ENCODE results near the gene GID8. TPM values are rescaled to one million over a fixed set of nuclear protein-coding genes. Genes with fewer than 3 reads are reported as not detected.

Gene GID8
- total and polyA plus RNA-seq, 2 of the 13 experiments (the other 11 are each of a cell fraction or from before 2014, with no cell fraction given) = 39.6 to 59.8 TPM

DNA sequence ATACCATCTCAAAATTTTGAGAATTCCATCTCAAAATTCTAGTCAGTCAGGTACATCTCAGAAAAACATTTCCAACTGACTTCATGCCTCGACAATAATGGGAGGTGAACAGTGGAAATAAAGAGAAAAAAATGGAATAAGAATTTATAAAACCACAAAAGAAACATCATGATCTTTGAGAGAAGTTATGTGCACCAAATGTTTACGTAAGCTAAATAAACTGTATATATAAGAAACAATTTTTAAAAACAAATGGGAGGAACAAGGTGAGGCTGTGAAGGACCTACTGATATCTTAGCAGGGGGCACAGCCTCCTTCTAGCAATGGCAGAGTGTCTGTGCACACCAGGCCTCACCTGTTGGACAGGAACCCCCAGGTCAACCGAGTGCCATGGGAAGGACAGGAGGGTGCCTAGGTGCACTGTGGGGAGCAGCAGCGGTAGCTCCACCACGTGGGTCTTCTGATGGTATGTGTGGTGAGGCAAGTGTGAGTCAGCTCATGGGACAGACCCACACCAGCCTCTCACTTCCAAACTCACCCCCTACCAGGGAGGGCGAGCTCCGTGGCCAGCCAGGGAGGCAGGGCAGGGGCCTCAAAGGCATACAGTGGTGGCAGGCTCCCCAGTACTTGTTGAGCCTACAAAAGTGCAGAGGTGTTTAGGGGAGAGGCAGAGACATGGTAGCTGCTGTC lies 34.9 kb upstream of the GID8 start (continued):
- TF ChIP-seq, protein P1, sequence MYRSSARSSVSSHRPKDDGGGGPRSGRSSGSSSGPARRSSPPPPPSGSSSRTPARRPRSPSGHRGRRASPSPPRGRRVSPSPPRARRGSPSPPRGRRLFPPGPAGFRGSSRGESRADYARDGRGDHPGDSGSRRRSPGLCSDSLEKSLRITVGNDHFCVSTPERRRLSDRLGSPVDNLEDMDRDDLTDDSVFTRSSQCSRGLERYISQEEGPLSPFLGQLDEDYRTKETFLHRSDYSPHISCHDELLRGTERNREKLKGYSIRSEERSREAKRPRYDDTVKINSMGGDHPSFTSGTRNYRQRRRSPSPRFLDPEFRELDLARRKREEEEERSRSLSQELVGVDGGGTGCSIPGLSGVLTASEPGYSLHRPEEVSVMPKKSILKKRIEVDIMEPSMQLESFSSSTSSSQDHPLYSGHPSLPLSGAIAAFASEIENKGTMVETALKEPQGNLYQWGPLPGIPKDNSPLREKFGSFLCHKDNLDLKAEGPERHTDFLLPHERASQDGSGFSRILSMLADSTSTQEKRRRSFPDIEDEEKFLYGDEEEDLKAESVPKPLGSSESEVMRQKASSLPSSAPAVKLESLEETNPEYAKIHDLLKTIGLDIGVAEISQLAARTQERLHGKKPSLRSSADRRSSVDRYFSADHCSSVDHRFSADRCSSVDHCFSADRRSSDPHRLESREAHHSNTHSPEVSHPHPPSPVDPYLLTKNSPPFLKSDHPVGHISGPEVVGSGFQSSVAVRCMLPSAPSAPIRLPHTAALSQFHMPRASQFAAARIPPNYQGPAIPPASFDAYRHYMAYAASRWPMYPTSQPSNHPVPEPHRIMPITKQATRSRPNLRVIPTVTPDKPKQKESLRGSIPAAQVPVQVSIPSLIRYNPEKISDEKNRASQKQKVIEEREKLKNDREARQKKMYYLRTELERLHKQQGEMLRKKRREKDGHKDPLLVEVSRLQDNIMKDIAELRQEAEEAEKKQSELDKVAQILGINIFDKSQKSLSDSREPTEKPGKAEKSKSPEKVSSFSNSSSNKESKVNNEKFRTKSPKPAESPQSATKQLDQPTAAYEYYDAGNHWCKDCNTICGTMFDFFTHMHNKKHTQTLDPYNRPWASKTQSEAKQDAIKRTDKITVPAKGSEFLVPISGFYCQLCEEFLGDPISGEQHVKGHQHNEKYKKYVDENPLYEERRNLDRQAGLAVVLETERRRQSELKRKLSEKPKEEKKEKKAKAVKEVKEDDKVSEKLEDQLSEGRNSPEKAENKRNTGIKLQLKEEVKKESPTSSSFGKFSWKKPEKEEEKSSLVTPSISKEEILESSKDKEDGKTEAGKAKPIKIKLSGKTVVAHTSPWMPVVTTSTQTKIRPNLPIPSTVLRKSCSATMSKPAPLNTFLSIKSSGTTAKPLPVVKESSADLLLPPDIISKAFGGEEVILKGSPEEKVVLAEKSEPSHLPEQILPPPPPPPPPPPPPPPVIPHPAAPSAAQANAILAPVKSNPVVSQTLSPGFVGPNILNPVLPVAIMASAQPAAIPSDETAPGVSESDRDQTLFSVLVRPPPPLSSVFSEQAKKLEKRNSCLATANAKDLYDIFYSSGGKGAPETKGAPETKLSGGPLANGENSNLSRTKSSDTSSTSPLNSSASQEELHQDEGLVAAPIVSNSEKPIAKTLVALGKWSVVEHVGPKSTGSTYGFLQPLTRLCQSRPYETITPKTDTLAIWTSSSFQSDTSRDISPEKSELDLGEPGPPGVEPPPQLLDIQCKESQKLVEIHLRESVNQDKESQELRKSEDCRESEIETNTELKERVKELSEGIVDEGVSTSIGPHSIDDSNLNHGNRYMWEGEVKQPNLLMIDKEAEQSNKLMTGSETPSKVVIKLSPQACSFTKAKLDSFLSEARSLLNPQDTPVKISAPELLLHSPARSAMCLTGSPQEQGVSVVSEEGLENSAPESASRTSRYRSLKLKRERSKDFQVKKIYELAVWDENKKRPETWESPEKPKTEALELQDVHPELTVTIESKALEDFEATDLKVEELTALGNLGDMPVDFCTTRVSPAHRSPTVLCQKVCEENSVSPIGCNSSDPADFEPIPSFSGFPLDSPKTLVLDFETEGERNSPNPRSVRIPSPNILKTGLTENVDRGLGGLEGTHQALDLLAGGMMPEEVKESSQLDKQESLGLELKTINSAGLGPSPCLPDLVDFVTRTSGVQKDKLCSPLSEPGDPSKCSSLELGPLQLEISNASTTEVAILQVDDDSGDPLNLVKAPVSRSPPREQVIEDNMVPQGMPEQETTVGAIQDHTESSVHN (CRISPR knock-in tag; IDR thresholded peaks at IDR 0.05) = 0 out of 2 replicates have a peak, but pooled peaks have one; percentile 32
- TF ChIP-seq ZNF598 (CRISPR knock-in tag; IDR thresholded peaks at IDR 0.05; ENCODE audit: borderline replicate concordance) (no peak), SIX1 (CRISPR knock-in tag; IDR thresholded peaks at IDR 0.05; ENCODE audit: borderline replicate concordance) (no peak), POLR2A (IDR thresholded peaks at IDR 0.05; ENCODE audit: insufficient read depth in 1 of 2, low read depth in 2 of 2, low read length in 2 of 2) (peak; percentile 33 to 40; a peak in 1 of 4 replicates), ZSCAN12 (CRISPR knock-in tag; IDR thresholded peaks at IDR 0.05) (no peak), POLR2G (IDR thresholded peaks at IDR 0.05; ENCODE audit: low read depth, low read length) (no peak; the same call in 1 of the 2 replicates), YEATS4 (CRISPR knock-in tag; IDR thresholded peaks at IDR 0.05; ENCODE audit: borderline replicate concordance) (no peak)
- TF ChIP-seq, protein P2, sequence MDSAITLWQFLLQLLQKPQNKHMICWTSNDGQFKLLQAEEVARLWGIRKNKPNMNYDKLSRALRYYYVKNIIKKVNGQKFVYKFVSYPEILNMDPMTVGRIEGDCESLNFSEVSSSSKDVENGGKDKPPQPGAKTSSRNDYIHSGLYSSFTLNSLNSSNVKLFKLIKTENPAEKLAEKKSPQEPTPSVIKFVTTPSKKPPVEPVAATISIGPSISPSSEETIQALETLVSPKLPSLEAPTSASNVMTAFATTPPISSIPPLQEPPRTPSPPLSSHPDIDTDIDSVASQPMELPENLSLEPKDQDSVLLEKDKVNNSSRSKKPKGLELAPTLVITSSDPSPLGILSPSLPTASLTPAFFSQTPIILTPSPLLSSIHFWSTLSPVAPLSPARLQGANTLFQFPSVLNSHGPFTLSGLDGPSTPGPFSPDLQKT (CRISPR knock-in tag; IDR thresholded peaks at IDR 0.05; ENCODE audit: borderline replicate concordance) = no peak
- TF ChIP-seq, protein P3, sequence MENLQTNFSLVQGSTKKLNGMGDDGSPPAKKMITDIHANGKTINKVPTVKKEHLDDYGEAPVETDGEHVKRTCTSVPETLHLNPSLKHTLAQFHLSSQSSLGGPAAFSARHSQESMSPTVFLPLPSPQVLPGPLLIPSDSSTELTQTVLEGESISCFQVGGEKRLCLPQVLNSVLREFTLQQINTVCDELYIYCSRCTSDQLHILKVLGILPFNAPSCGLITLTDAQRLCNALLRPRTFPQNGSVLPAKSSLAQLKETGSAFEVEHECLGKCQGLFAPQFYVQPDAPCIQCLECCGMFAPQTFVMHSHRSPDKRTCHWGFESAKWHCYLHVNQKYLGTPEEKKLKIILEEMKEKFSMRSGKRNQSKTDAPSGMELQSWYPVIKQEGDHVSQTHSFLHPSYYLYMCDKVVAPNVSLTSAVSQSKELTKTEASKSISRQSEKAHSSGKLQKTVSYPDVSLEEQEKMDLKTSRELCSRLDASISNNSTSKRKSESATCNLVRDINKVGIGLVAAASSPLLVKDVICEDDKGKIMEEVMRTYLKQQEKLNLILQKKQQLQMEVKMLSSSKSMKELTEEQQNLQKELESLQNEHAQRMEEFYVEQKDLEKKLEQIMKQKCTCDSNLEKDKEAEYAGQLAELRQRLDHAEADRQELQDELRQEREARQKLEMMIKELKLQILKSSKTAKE (CRISPR knock-in tag; IDR thresholded peaks at IDR 0.05; ENCODE audit: borderline replicate concordance) = 0 out of 2 replicates have a peak, but pooled peaks have one; percentile 51
- TF ChIP-seq, protein P4, sequence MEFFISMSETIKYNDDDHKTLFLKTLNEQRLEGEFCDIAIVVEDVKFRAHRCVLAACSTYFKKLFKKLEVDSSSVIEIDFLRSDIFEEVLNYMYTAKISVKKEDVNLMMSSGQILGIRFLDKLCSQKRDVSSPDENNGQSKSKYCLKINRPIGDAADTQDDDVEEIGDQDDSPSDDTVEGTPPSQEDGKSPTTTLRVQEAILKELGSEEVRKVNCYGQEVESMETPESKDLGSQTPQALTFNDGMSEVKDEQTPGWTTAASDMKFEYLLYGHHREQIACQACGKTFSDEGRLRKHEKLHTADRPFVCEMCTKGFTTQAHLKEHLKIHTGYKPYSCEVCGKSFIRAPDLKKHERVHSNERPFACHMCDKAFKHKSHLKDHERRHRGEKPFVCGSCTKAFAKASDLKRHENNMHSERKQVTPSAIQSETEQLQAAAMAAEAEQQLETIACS (CRISPR knock-in tag; IDR thresholded peaks at IDR 0.05) = no peak
